Ureter (tissue), 1 donor: ENCODE measurements around the gene CYB5D1. TPM values are rescaled to one million over a fixed set of nuclear protein-coding genes. Genes with fewer than 3 reads are reported as not detected.
A peak's percentile ranks its signal among the peaks of the same experiment; 100 is the strongest.

Source experiments
- DNase-seq: peaks from one replicate; pipeline ENCODE4 v3.0.0-alpha.2; 2020; ENCODE audit warnings: low spot score
- total RNA-seq: library from RNA; stranded (reverse); gene quantifications from one replicate; pipeline ENCODE4 v1.2.4, GENCODE V29; 2023
- donor health status: DM: yes; HTN: yes; CAD: no.

Gene CYB5D1
- total RNA-seq, 1 donor from 2014 or later, result 15.7 TPM

DNA sequence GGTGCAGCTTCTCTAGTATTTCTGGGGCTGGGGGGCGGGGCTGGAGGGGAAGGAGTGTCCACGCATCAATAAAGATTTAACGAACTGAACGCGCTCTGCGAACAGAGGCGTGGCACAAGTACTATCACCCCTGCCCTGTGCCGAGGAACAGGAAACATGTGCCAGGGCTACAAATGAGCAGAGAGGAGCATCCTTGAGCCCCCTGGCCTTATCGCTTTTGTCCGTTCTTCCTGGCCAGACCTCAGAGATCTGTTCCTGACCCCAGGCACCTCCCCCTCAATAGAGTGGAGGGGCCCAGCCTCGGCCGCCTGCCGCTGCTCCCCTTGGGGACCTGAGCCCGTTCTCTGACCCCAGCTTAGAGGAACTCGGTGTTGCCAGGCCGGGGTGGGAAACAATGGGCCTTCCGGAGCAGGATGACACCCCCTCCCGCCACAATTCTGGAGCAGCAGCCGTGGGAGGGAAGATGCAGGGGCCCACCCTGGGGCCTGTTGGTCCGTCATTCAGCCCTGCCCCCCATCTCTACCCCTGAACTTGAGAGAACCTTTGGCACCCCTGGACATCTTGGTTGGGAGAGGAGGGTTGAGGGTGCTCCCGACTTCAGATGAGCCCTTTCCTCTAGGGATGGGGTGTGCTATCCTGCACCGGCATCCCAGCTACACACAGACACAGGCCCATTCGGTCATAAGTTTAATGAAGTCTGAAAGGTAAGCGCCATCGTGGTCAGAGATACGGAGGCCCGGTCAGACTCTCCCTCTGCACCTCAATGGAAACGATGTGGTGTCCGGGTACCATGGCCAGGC lies 1.6 kb upstream of the CYB5D1 start:
- DNase-seq, result peak; percentile 72

DNA sequence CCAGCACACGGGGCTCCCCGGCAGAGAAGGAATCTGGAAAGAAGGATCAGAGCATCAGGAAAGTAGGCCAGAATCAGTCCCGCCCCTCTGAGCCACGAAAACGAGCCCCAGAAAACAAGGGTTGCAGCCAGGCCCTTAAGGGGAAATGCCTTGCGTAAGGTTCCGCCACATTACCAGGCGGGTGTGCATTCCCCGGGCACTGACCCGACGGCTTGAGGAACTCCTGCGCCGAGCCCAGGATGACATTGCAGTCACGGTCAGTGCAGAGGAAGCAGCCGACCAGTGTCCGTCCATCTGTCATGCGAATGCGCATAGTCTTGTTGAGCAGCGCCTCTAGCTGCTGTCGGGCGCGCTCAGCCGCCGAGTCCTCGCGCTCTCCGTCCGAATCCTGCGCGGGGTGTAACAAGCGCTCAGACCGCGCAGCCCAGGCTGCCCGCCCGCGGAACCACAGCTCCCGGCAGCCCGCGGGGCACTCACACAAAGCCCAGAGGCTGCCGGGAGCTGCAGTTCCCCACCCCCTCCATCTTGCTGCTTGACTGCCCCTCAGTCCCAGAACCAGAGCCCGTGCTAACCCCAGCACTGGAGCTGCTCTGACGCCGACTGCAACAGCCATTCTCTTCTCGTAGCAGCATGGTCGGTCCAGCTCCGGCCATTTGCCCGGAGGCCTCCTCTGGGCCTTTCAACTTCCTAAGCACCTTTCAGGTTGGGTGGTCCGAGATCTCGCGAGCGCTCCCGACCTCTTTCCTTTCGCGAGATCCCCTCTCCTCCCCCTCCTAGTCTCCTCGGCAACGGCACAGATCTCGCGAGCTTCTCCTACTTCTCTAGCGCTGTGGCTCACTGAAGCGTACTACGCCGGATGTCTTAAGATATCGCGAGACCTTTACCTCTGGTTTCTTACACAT lies 741 bp upstream of the CYB5D1 start, which contains the start of gene NAA38:
TSS of gene NAA38 (minus strand) at position 749 of the 902 bp plus-strand sequence. CDS start at position 653, 96 bp downstream.
- DNase-seq, result peak; percentile 97

GRCh38 chr17:7858522-7858810 lies 663 bp downstream of the CYB5D1 start:
- DNase-seq, result peak; percentile 61

- peak; percentile 35 for DNase-seq
Observed at GRCh38 chr17:7859028-7859427, 1.2 kb downstream of the CYB5D1 start.

GRCh38 chr17:7862692-7863437 lies 5.1 kb downstream of the CYB5D1 start:
- DNase-seq, result peak; percentile 46

DNA sequence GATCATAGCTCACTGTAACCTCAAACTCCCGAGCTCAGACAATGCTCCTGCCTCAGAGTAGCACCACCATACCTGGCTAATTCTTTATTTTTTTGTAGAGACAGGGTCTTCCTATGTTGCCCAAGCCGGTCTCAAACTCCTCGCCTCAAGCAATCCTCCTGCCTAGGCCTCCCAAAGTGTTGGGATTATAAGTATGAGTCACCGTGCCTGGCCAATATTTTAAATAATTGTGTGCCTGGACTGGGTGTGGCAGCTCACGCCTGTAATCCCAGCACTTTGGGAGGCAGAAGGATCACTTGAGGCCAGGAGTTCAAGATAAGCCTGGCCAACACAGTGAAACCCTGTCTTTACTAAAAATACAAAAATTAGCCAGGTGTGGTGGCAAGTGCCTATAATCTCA lies 6.6 kb downstream of the CYB5D1 start:
- peak; percentile 27 for DNase-seq

GRCh38 chr17:7864995-7865650 lies 7.3 kb downstream of the CYB5D1 start:
- peak; percentile 20 for DNase-seq

- DNase-seq, result peak; percentile 45
Observed at GRCh38 chr17:7867881-7868329, 10.1 kb downstream of the CYB5D1 start.

- peak; percentile 14 for DNase-seq
Observed at GRCh38 chr17:7873051-7873450, 15.2 kb downstream of the CYB5D1 start.

GRCh38 chr17:7875804-7876370 lies 18.1 kb downstream of the CYB5D1 start:
- no peak for DNase-seq

DNA sequence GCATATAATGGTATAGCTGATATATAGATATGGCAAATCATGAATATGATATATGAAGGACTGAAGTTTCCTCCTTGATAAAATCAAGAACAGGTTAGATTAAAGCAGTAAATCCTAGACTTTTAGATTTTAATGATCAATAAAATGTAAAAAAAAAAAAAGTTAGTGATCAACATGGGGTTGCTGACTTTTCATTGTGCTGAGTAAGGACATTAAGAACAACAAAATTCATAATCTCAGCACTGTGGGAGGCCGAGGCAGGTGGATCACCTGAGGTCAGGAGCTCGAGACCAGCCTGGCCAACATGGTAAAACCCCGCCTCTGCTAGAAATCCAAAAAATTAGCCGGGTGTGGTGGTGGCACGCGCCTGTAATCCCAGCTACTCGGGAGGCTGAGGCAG lies 20.4 kb downstream of the CYB5D1 start:
- DNase-seq, result peak; percentile 37

- peak; percentile 12 for DNase-seq
Observed at GRCh38 chr17:7880076-7880868, 22.5 kb downstream of the CYB5D1 start.

- peak; percentile 43 for DNase-seq
Observed at GRCh38 chr17:7881276-7882054, 23.7 kb downstream of the CYB5D1 start.

DNA sequence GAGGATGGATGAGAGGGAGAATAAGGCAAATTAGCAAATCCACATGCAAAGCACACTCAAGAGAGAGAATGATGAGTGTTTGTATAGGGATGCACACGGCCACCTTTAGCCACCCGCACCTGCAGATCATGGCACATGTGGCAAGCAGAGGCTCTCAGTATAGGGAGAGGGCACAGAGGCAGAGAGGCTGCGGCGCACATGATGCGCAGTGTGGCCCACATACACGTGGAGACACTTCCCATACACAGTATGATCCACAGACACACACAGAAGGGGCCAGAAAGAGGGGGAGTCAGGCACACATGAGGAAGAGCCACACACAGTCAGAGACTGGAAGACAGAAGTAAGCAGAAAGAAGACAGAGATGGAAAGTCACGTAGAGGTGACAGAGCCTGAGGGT lies 24.3 kb downstream of the CYB5D1 start:
- peak; percentile 35 for DNase-seq

- DNase-seq, result peak; percentile 23
Observed at GRCh38 chr17:7882629-7883028, 24.8 kb downstream of the CYB5D1 start.

DNA sequence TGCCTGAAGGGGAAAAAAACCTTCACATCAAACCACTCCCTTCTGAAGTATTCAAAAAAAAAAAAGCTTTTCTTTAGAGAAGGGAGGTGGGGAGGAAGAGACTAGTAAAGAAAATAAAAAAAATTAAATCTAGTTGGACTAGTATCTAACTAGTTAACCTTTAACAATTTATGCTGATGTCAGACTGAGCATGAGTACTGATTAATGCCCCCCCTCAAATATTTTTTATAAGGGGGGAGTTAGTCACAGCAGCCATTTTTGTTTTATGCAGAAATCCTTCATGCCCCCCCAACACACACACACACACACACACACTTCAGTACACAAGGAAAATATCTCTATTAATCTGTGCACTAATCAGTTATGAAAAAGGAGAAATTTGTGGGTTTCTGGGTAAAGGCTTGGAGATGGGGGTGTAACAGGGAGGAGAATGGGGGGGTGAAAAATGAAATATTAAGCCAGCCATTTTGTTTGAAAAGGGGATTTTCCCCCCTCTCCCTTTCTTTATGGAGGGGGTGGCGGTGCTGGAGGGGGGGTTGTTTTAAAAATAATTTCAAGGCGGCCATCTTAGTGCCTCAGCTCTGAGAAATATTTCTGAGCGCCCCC lies 26.1 kb downstream of the CYB5D1 start:
- peak; percentile 48 for DNase-seq

DNA sequence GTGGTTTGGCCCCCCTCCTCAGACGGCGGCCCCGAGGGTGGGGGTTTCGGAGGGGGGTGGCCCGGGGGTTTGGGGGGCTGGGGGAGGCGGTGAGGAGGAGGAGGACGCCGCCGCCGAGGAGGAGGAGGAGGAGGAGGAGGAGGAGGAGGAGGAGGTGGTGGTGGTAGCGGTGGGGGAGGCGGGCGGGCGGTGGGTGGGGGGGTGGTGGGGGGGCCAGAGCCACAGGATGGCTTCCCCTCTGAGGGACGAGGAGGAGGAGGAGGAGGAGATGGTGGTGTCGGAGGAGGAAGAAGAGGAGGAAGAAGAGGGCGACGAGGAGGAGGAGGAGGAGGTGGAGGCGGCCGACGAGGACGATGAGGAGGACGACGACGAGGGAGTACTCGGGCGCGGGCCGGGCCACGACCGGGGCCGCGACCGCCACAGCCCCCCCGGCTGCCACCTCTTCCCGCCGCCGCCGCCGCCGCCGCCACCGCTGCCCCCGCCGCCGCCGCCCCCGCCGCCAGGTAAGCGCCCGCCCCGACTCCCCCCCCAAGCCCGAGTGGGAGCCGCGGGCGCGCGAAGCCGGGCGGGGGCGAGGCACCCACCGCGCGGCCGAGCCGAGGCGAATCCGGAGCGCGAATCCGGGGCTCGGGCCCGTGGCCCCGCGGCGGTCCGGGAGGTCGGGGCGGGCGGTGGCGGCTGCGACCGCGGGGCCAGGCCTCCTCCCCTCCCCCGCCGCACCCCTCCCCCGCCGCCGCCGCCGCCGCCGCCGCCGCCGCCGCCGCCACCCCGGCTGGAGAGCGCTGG lies 27.0 kb downstream of the CYB5D1 start:
- DNase-seq, result peak; percentile 47
